Measurements from ENCODE around the gene TTC17.

TTC17 gene

GRCh38 chr11:43521471-43521870 is 162.8 kb downstream of the TTC17 start:
- H3K27ac ChIP-seq (ENCODE audit: low read depth, low read length) = no peak overlapping the region
- H3K79me2 ChIP-seq (ENCODE audit: insufficient read depth, low read length) = no peaks in the 10 kb centered on the region
- H3K9me2 ChIP-seq (replicated peaks; ENCODE audit: insufficient read depth, low read length) = no peaks in the 10 kb centered on the region
- no peak overlapping the region for H3K4me3 ChIP-seq (ENCODE audit: insufficient read depth, low read length, poor library complexity, severe bottlenecking)
- H3F3A ChIP-seq (ENCODE audit: insufficient read depth) = no peaks in the 10 kb centered on the region
- H3K9me3 ChIP-seq (ENCODE audit: insufficient read depth, low read length) = no peaks in the 10 kb centered on the region
- no peak overlapping the region for H3K4me2 ChIP-seq (ENCODE audit: low read depth, low read length, poor library complexity, severe bottlenecking)
- H2AFZ ChIP-seq (ENCODE audit: low read depth, low read length, severe bottlenecking) = no peak overlapping the region
- TF ChIP-seq EZH2phosphoT487 (conservative IDR thresholded peaks at IDR 0.05; ENCODE audit: low read length) (no peak), CTCF (IDR thresholded peaks at IDR 0.05; ENCODE audit: insufficient read depth, low read length, poor library complexity, severe bottlenecking) (no peak)
- H3K27me3 ChIP-seq (ENCODE audit: low read length) = no peaks in the 10 kb centered on the region
- no peaks in the 10 kb centered on the region for H3K36me3 ChIP-seq (ENCODE audit: low read length)
- no peaks in the 10 kb centered on the region for H4K20me1 ChIP-seq (ENCODE audit: low read depth, low read length)
- H3K9ac ChIP-seq (ENCODE audit: low read length) = no peak overlapping the region

GRCh38 chr11:43523632-43524031 is 164.9 kb downstream of the TTC17 start:
- no peak overlapping the region for H3K4me3 ChIP-seq (ENCODE audit: insufficient read depth, low read length, poor library complexity, severe bottlenecking)
- no peak overlapping the region for H3K27ac ChIP-seq (ENCODE audit: low read depth, low read length)
- H3K9ac ChIP-seq (ENCODE audit: low read length) = no peak overlapping the region
- no peak overlapping the region for H3K4me2 ChIP-seq (ENCODE audit: low read depth, low read length, poor library complexity, severe bottlenecking)
- TF ChIP-seq EZH2phosphoT487 (conservative IDR thresholded peaks at IDR 0.05; ENCODE audit: low read length) (no peak), CTCF (IDR thresholded peaks at IDR 0.05; ENCODE audit: insufficient read depth, low read length, poor library complexity, severe bottlenecking) (no peak)
- H4K20me1 ChIP-seq (ENCODE audit: low read depth, low read length) = no peaks in the 10 kb centered on the region
- no peak overlapping the region for H2AFZ ChIP-seq (ENCODE audit: low read depth, low read length, severe bottlenecking)
- H3F3A ChIP-seq (ENCODE audit: insufficient read depth) = no peaks in the 10 kb centered on the region
- H3K9me2 ChIP-seq (replicated peaks; ENCODE audit: insufficient read depth, low read length) = no peaks in the 10 kb centered on the region
- no peaks in the 10 kb centered on the region for H3K27me3 ChIP-seq (ENCODE audit: low read length)
- H3K36me3 ChIP-seq (ENCODE audit: low read length) = no peaks in the 10 kb centered on the region
- H3K9me3 ChIP-seq (ENCODE audit: insufficient read depth, low read length) = no peaks in the 10 kb centered on the region
- no peaks in the 10 kb centered on the region for H3K79me2 ChIP-seq (ENCODE audit: insufficient read depth, low read length)

GRCh38 chr11:43532041-43532440 is 173.3 kb downstream of the TTC17 start:
- Histone ChIP-seq H3K27me3 (ENCODE audit: low read length) (no peaks in the 10 kb centered on the region; the same call in 1 of the 2 replicates), H4K20me1 (ENCODE audit: low read depth, low read length) (no peaks in the 10 kb centered on the region), H3K4me2 (ENCODE audit: low read depth, low read length, poor library complexity, severe bottlenecking) (no peak overlapping the region), H2AFZ (ENCODE audit: low read depth, low read length, severe bottlenecking) (no peak overlapping the region), H3K27ac (ENCODE audit: low read depth, low read length) (no peak overlapping the region), H3K4me3 (ENCODE audit: insufficient read depth, low read length, poor library complexity, severe bottlenecking) (no peak overlapping the region), H3K9me2 (replicated peaks; ENCODE audit: insufficient read depth, low read length) (no peaks in the 10 kb centered on the region), H3K36me3 (ENCODE audit: low read length) (no peaks in the 10 kb centered on the region), H3F3A (ENCODE audit: insufficient read depth) (no peaks in the 10 kb centered on the region), H3K9ac (ENCODE audit: low read length) (no peak overlapping the region), H3K9me3 (ENCODE audit: insufficient read depth, low read length) (no peaks in the 10 kb centered on the region), H3K79me2 (ENCODE audit: insufficient read depth, low read length) (no peaks in the 10 kb centered on the region)
- no peak for TF ChIP-seq CTCF (IDR thresholded peaks at IDR 0.05; ENCODE audit: insufficient read depth, low read length, poor library complexity, severe bottlenecking)
- TF ChIP-seq EZH2phosphoT487 (conservative IDR thresholded peaks at IDR 0.05; ENCODE audit: low read length) = no peak

Measured in SU-DHL-6 (cell line).